GM19397 (cell line): ENCODE results near the gene ADAMTS16.
"Not testable (repeated sequence)": the region's sequence is repeated elsewhere in the genome, so short reads cannot be mapped to it uniquely, and the experiment has no call there.

Source experiments
- ATAC-seq: cut with Tn5 transposase; IDR thresholded peaks from one replicate; pipeline ENCODE4 v1.9.1; 2021; ENCODE audit warnings: mild to moderate bottlenecking, moderate library complexity; ENCODE audit not compliant: unreplicated experiment

The ADAMTS16 gene

GRCh38 chr5:5139777-5140478 is at the start of gene ADAMTS16:
ADAMTS16 (plus strand) TSS chr5:5140330; CDS start chr5:5140468, 138 bp downstream.
- no peak for ATAC-seq

GRCh38 chr5:5092149-5092548 is 48.0 kb upstream of the ADAMTS16 start:
- no peak for ATAC-seq

- no peak for ATAC-seq
These were observed 39.5 kb upstream of the ADAMTS16 start for GRCh38 chr5:5100635-5101034.

GRCh38 chr5:5101676-5102075 is 38.5 kb upstream of the ADAMTS16 start:
- ATAC-seq = no peak

- ATAC-seq = no peak
These were observed 36.9 kb upstream of the ADAMTS16 start for GRCh38 chr5:5103245-5103644.

- ATAC-seq = no peak
These were observed 35.6 kb upstream of the ADAMTS16 start for GRCh38 chr5:5104550-5104949.

GRCh38 chr5:5105531-5105930 is 34.6 kb upstream of the ADAMTS16 start:
- no peak for ATAC-seq

GRCh38 chr5:5116956-5117355 is 23.2 kb upstream of the ADAMTS16 start:
- no peak for ATAC-seq

GRCh38 chr5:5122776-5123175 is 17.4 kb upstream of the ADAMTS16 start:
- no peak for ATAC-seq

- ATAC-seq = no peak
These were observed 15.9 kb upstream of the ADAMTS16 start for GRCh38 chr5:5124231-5124630.

GRCh38 chr5:5126444-5126843 is 13.7 kb upstream of the ADAMTS16 start:
- ATAC-seq = no peak

GRCh38 chr5:5128766-5129165 is 11.4 kb upstream of the ADAMTS16 start:
- no peak for ATAC-seq

- ATAC-seq = no peak
These were observed 7.9 kb upstream of the ADAMTS16 start for GRCh38 chr5:5132234-5132633.

GRCh38 chr5:5132693-5133295 is 7.3 kb upstream of the ADAMTS16 start:
- no peak for ATAC-seq

GRCh38 chr5:5134107-5134506 is 6.0 kb upstream of the ADAMTS16 start:
- ATAC-seq = no peak

GRCh38 chr5:5135957-5136676 is 4.0 kb upstream of the ADAMTS16 start:
- ATAC-seq = no peak

GRCh38 chr5:5137851-5138250 is 2.3 kb upstream of the ADAMTS16 start:
- ATAC-seq = not testable (repeated sequence)

GRCh38 chr5:5139336-5139776 is 774 bp upstream of the ADAMTS16 start:
- ATAC-seq = no peak

- no peak for ATAC-seq
These were observed 579 bp downstream of the ADAMTS16 start for GRCh38 chr5:5140479-5141338.

- no peak for ATAC-seq
These were observed 1.1 kb downstream of the ADAMTS16 start for GRCh38 chr5:5141339-5141599.
